A549 (cell line): Measurements from ENCODE around the gene RAB42.
"Not testable (repeated sequence)": the region's sequence is repeated elsewhere in the genome, so short reads cannot be mapped to it uniquely, and the experiment has no call there.

Experiments used
- ELK1 ChIP-seq: fragments of 150-350 bp; IDR thresholded peaks from 2 replicates; pipeline ENCODE4 v1.6.1; 2014; ENCODE audit warnings: low read depth, mild to moderate bottlenecking, low read length
- MYC ChIP-seq: IDR thresholded peaks from 2 replicates; pipeline ENCODE4 v1.6.1; 2012; ENCODE audit warnings: mild to moderate bottlenecking, inconsistent platforms, low read length, improper control_type of control experiment, borderline replicate concordance
- POLR2A ChIP-seq: IDR thresholded peaks from 2 replicates; pipeline ENCODE4 v1.6.1; 2012; ENCODE audit warnings: mild to moderate bottlenecking, low read length
- TF ChIP-seq, protein P1 (sequence below): fragments of >200 bp; sonication (Bioruptor Twin); formaldehyde crosslinking; IDR thresholded peaks from 3 replicates; pipeline ENCODE4 v1.5.1; 2016
- TF ChIP-seq, protein P2 (sequence below): fragments of 200-600 bp; sonication (generic); IDR thresholded peaks from 2 replicates; pipeline ENCODE4 v1.6.1; 2016; ENCODE audit warnings: antibody characterized with exemption, mild to moderate bottlenecking, moderate library complexity

GRCh38 chr1:28572891-28573290 is 19.2 kb upstream of the RAB42 start:
- TF ChIP-seq ELK1, MYC, POLR2A: not testable (repeated sequence)
- TF ChIP-seq, protein P1, sequence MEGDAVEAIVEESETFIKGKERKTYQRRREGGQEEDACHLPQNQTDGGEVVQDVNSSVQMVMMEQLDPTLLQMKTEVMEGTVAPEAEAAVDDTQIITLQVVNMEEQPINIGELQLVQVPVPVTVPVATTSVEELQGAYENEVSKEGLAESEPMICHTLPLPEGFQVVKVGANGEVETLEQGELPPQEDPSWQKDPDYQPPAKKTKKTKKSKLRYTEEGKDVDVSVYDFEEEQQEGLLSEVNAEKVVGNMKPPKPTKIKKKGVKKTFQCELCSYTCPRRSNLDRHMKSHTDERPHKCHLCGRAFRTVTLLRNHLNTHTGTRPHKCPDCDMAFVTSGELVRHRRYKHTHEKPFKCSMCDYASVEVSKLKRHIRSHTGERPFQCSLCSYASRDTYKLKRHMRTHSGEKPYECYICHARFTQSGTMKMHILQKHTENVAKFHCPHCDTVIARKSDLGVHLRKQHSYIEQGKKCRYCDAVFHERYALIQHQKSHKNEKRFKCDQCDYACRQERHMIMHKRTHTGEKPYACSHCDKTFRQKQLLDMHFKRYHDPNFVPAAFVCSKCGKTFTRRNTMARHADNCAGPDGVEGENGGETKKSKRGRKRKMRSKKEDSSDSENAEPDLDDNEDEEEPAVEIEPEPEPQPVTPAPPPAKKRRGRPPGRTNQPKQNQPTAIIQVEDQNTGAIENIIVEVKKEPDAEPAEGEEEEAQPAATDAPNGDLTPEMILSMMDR: not testable (repeated sequence)
- TF ChIP-seq, protein P2, sequence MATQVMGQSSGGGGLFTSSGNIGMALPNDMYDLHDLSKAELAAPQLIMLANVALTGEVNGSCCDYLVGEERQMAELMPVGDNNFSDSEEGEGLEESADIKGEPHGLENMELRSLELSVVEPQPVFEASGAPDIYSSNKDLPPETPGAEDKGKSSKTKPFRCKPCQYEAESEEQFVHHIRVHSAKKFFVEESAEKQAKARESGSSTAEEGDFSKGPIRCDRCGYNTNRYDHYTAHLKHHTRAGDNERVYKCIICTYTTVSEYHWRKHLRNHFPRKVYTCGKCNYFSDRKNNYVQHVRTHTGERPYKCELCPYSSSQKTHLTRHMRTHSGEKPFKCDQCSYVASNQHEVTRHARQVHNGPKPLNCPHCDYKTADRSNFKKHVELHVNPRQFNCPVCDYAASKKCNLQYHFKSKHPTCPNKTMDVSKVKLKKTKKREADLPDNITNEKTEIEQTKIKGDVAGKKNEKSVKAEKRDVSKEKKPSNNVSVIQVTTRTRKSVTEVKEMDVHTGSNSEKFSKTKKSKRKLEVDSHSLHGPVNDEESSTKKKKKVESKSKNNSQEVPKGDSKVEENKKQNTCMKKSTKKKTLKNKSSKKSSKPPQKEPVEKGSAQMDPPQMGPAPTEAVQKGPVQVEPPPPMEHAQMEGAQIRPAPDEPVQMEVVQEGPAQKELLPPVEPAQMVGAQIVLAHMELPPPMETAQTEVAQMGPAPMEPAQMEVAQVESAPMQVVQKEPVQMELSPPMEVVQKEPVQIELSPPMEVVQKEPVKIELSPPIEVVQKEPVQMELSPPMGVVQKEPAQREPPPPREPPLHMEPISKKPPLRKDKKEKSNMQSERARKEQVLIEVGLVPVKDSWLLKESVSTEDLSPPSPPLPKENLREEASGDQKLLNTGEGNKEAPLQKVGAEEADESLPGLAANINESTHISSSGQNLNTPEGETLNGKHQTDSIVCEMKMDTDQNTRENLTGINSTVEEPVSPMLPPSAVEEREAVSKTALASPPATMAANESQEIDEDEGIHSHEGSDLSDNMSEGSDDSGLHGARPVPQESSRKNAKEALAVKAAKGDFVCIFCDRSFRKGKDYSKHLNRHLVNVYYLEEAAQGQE: not testable (repeated sequence)
